Activated naive CD4-positive, alpha-beta T cell treated with Interleukin-2 at 50 U/mL for 16 hours (primary cell): ENCODE results near the gene UGT2B7.
"Not testable (repeated sequence)": the region's sequence is repeated elsewhere in the genome, so short reads cannot be mapped to it uniquely, and the experiment has no call there.

ENCODE experiments used
- DNase-seq: peaks from one replicate; pipeline ENCODE4 v3.0.0-alpha.2; 2020

The UGT2B7 gene

GRCh38 chr4:69096111-69096656 lies at the start of gene UGT2B7:
Gene UGT2B7, plus strand, starts transcription at chr4:69096474. Its CDS starts 47 bp downstream, at chr4:69096521.
- no peak for DNase-seq

GRCh38 chr4:69049860-69050259 lies 46.4 kb upstream of the UGT2B7 start:
- DNase-seq = no peak

- DNase-seq = not testable (repeated sequence)
Measured at GRCh38 chr4:69050853-69051575, 45.3 kb upstream of the UGT2B7 start.

GRCh38 chr4:69051576-69051943 lies 44.7 kb upstream of the UGT2B7 start:
- DNase-seq = no peak

- DNase-seq = not testable (repeated sequence)
Measured at GRCh38 chr4:69053309-69053885, 42.9 kb upstream of the UGT2B7 start.

- not testable (repeated sequence) for DNase-seq
Measured at GRCh38 chr4:69054033-69054432, 42.2 kb upstream of the UGT2B7 start.

- no peak for DNase-seq
Measured at GRCh38 chr4:69054578-69055200, 41.6 kb upstream of the UGT2B7 start.

- no peak for DNase-seq
Measured at GRCh38 chr4:69056150-69056549, 40.1 kb upstream of the UGT2B7 start.

GRCh38 chr4:69056921-69057550 lies 39.2 kb upstream of the UGT2B7 start:
- DNase-seq = no peak

GRCh38 chr4:69057620-69058409 lies 38.5 kb upstream of the UGT2B7 start:
- DNase-seq = no peak

- no peak for DNase-seq
Measured at GRCh38 chr4:69058410-69059059, 37.7 kb upstream of the UGT2B7 start.

- DNase-seq = no peak
Measured at GRCh38 chr4:69060651-69061308, 35.5 kb upstream of the UGT2B7 start.

GRCh38 chr4:69064391-69064790 lies 31.9 kb upstream of the UGT2B7 start:
- DNase-seq = no peak

- no peak for DNase-seq
Measured at GRCh38 chr4:69066945-69067344, 29.3 kb upstream of the UGT2B7 start.

GRCh38 chr4:69069085-69069484 lies 27.2 kb upstream of the UGT2B7 start:
- no peak for DNase-seq

- DNase-seq = no peak
Measured at GRCh38 chr4:69070590-69070989, 25.7 kb upstream of the UGT2B7 start.

GRCh38 chr4:69071286-69071685 lies 25.0 kb upstream of the UGT2B7 start:
- no peak for DNase-seq

- DNase-seq = no peak
Measured at GRCh38 chr4:69073375-69073774, 22.9 kb upstream of the UGT2B7 start.

- no peak for DNase-seq
Measured at GRCh38 chr4:69075061-69075792, 21.0 kb upstream of the UGT2B7 start.

GRCh38 chr4:69078852-69079251 lies 17.4 kb upstream of the UGT2B7 start:
- DNase-seq = no peak

GRCh38 chr4:69088473-69088872 lies 7.8 kb upstream of the UGT2B7 start:
- no peak for DNase-seq
